ACHN (cell line): ENCODE data around the gene SPOCK3.
"Not testable (repeated sequence)": the region's sequence is repeated elsewhere in the genome, so short reads cannot be mapped to it uniquely, and the experiment has no call there.

Source experiments
- DNase-seq: peaks from one replicate; pipeline ENCODE4 v3.0.0-alpha.2; 2015
- in situ Hi-C: cut with HindIII; loops from 2 replicates; pipeline ENCODE4 v1.10.0; 2017; ENCODE audit warnings: low sequenced_read_pairs, low pct_ligation_motif_present, low pct_unique_long_range_greater_than_20kb

SPOCK3 gene

DNA sequence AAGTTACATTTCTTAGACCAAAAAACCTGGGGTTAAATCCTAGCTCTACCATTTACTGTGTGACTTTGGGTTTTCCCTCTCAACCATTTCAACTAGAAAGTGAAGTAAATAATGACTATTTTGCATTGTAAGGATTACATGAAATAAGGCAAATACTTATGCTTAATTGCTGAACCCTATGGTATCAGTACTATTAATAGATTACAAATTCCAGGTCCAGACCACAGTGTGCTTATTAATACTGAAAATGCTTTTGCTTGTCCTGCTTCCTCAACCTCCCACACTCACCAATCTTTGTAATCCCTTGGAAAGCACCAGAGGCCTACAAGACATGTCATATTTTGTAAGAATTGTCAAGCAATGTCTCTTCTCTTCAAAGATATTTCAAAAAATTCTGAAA lies 456.5 kb downstream of the SPOCK3 start:
- DNase-seq = no peak
- in situ Hi-C loops = no loop called here

DNA sequence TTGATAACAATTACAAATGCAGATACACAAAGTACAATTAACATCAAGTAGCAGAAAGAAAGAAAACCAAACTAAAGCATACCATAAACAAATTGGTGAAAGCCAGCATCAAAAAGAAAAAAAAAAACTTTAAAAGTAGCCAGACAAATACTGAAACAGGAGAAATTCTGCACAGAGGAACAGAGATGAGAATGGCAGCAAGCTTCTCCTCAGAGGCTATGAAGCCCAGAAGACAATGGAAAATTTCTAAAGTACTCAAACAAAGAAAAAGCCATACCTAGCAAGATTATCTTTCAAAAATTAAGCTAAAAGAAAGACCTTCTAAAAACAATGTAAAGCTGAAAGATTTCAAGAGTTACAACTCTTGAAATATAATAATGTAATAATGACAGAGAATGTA lies 471.3 kb downstream of the SPOCK3 start:
- in situ Hi-C loops = no loop called here
- no peak for DNase-seq

DNA sequence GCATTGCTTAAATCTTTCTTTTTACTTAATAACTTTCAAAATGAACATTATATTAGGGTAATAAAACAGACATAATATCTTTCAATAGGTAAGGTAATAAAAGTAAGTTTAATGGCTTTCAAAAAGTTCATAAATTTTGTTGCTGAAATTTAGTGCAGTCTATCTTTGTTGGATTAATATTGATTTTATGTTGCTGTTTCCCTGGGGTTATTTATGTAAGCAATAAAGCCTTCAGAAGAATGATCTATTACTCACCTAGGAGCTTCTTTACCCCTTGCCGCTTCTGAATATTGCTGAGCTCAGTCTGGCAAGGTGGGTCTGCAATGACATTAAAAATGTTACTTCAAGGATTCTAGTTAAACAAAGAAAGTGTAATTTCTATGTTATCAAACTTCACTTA lies 492.6 kb downstream of the SPOCK3 start:
- DNase-seq = no peak
- in situ Hi-C loops = no loop called here

DNA sequence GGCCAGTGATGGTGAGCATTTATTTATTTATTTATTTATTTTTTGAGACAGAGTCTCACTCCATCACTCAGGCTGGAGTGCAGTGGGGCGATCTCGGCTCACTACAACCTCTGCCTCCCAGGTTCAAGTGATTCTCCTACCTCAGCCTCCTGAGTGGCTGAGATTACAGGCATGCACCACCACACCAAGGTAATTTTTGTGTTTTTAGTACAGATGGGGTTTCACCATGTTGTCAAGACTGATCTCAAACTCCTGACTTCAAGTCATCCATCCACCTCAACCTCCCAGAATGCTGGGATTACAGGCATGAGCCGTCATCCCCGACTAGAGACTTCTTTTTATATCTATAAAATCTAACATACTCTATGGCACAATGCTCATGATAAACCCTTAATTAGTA lies 495.1 kb downstream of the SPOCK3 start:
- in situ Hi-C loops, DNase-seq: not testable (repeated sequence)

DNA sequence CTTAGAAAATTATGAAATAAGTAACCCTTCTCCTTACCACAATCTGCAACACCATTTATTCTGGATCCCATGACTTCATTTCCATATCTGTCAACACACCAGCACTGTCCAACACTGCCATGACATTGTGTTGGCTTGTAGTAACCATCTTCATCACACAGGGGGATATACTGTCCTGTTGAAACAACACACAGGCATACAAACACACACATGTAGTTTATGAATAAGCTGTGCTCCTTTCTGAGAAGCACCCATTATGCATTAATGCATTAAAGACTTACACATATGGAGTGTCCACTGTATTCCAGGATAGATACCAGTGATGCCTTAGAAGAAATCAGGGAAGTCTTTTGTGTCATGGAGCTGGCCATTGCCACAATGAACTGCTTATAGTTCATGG lies 496.9 kb downstream of the SPOCK3 start:
- no peak for DNase-seq
- in situ Hi-C loops = no loop called here

DNA sequence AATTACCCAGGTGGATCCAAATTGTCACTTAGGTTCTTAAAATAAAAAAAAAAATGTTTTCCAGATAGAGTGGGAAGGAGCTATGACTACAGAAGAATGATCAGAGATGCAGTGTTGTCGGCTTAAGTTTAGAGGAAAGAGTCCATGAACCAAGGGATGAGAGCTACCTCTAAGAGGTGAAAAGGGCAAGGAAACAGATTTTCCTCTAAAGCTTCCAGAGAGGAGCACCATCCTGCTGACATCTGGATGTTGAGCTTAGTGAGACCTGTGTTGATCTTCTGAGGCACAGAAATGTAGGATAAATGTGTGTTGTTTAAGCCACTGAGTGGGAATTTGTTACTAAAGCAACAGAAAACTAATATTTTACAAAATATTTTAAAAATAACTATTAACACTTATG lies 498.7 kb downstream of the SPOCK3 start:
- no peak for DNase-seq
- in situ Hi-C loops = no loop called here

DNA sequence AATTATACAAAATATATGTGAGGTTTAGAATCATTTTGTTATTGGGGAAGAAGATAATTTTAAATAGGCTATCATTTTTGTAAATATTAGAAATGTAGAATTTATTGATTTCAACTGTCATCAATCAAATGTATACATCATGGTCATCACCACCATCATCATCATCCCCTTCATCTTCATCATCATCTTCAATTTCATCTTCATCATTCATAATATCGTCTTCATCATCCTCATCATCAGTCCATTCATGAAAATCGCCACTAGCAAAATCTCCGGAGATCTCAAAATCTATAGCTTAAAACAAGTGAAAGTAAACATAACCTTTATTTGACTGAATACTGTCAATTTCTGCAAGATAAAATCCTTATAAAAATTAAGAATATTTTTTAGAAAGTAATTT lies 499.5 kb downstream of the SPOCK3 start:
- in situ Hi-C loops = no loop called here

DNA sequence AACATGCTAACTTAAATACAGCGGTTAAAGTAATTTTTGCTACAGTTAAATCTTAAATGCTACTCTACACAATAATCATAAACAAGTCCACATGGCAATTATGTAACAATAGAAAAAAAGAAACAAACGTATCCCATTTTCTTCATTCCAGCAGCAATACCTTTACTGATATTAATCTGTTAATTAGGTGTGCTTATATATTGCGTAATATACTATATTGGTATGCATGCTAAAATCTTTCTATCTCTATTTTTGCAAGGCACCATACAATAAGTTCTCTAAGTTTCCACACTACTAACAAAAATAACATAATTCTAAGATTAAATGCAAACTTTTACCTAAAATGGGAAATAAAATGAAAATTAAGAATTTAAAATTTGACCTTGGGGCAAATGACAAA lies 500.6 kb downstream of the SPOCK3 start:
- in situ Hi-C loops = no loop called here
- DNase-seq = no peak

More for the DNA sequence above, 499.5 kb downstream of the SPOCK3 start:
- DNase-seq = no peak

DNA sequence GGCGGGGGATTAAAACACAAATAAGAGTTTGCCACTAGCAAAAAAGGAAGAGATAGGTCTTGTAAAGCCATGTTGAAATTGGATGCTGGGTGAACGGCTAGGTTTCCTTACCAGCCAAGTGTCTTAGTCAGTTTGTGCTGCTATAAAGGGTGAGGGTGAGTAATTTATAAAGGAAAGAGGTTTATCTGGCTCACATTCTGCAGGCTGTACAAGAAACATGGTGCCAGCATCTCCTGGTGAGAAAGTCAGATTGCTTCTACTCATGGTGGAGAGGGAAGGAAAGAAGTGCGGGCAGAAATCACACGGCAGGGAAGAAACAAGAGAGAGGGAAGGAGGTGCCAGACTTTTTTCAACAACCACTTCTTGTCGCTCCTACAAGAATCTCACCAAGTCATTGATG lies 507.5 kb downstream of the SPOCK3 start:
- in situ Hi-C loops = no loop called here
- no peak for DNase-seq

DNA sequence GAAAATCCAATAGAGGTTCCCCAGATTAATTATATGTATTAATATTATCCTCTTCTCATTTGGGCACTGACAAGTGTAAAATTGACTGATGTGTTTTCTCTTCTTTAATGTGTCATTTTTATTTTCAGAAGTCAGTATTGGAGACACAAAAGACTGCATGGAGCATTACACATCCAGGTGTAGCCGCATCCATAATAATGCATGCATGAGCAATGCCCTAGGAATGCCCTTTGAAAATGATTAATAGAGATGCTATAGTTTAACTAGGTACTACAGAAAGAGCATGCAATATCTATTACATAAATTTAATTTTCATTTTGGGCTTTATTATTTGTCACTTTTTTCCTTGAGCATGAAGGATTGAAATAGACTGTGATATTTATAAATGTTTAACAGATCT lies 509.9 kb downstream of the SPOCK3 start:
- in situ Hi-C loops = no loop called here
- no peak for DNase-seq

DNA sequence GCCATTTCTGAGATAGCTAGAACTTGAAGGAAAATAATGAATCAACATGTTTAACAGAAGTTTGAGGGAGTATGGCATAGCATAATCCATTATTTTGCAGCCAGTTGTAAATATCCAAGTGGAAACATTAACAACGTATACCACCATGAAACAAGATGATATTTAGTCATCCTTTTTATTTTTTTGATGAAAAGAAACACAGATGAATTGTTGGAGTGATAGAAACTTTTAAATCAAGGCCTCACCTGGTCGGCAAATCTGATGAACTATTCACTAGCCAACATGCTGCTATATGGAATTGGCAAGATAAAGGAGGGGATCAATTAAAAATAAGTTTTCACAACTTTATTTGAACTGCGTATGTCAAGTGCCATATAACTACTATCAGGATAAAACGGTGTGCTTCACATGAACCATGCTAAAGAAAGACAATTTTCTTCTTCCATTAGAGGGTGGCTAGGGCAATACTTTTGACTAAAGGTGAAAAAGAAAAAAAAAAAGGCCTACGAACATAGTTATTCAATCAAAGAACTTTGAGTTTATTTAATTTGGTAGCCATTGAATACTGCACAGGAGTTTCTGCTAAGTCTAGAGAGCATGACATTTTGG lies 510.7 kb downstream of the SPOCK3 start:
- in situ Hi-C loops = no loop called here
- no peak for DNase-seq

DNA sequence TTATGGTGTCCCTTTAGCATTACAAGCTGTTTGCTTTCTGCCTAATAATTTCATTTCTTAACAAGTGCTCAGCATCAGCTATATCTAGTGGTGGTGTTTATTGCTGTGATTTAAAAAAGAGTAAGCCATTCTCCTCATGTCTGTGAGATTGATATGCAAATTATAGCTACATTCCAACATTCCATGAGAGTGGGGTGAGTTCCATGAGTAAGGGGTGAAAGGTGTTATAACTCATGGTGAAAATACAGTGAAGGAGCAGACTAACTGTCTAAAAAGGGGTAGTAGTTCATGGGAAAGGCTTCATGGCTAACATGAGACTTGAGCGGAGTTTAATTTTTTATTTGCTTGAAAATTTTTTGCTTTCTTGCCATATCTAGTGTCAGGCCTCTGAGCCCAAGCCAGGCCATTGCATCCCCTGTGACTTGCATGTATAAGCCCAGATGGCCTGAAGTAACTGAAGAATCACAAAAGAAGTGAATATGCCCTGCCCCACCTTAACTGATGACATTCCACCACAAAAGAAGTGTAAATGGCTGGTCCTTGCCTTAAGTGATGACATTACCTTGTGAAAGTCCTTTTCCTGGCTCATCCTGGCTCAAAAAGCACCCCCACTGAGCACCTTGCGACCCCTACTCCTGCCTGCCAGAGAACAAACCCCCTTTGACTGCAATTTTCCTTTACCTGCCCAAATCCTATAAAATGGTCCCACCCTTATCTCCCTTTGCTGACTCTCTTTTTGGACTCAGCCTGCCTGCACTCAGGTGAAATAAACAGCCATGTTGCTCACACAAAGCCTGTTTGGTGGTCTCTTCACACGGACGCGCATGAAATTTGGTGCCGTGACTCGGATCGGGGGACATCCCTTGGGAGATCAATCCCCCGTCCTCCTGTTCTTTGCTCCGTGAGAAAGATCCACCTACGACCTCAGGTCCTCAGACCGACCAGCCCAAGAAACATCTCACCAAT lies 518.3 kb downstream of the SPOCK3 start:
- DNase-seq, in situ Hi-C loops: not testable (repeated sequence)

DNA sequence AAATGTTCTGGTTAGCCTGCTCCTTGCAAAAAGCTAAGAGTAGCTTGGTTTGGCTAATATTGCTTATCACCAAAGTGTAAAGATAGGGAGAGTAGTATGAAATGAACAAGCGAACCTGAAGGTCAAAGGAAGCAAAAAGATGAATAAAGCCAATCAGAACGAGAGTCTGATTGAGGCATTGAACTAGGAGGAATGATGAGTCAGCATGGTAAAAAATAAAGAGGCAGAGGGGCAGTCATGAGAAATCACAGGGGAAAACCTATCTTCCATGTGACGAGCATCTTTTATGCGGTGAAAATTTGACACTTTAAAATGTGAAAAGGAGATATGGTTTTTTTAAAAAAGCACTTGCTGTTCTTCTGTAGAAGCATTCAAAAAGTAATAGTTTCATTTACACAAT lies 533.7 kb downstream of the SPOCK3 start:
- no peak for DNase-seq
- in situ Hi-C loops = no loop called here

DNA sequence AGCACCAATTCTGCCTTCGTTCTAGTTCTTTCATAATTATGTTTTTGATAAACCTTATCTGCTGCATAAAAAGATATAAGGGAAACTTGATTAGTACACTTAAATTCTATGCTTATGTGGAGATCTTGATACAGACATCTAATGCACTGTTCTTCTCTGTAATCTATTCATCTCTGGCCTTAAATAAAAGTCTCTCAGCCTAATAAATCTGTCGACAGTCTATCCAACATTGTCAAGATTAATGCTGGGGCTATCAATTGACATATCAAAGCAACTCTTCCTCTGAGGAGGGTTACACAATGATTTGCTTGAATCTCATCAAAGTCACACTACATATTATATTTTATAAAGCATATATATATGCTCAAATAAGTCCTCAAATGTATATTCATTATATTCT lies 545.5 kb downstream of the SPOCK3 start:
- DNase-seq = no peak
- in situ Hi-C loops = no loop called here

DNA sequence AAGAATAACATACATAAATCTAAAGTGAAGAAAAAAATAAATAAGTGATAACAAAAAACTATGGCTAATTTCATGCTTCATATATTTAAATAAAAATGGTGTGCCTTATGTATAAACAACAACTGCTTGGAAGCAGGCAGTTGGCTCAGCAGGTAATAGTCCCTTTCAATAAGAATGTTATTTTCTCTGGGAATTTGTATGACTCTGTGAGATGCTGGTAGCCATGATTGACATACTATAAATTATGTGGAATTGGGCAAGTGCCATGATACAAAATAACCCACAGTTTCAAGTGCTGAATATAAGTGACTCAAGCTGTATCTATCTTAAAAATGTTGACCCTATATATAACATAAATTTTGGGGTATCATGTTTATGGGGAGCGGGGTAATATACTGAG lies 546.5 kb downstream of the SPOCK3 start:
- DNase-seq = no peak
- in situ Hi-C loops = no loop called here
